ENCODE measurements around the gene CCDC57.
"Not testable (repeated sequence)": the region's sequence is repeated elsewhere in the genome, so short reads cannot be mapped to it uniquely, and the experiment has no call there.

Gene CCDC57

GRCh38 chr17:82175201-82175600 lies 37.4 kb downstream of the CCDC57 start:
- Histone ChIP-seq H3K4me3 (no peak overlapping the region), H3K27ac (no peak overlapping the region)
- no peak for TF ChIP-seq CTCF (IDR thresholded peaks at IDR 0.05)
- no peak for DNase-seq (ENCODE audit: low spot score)

- H3K27ac ChIP-seq; DNase-seq (ENCODE audit: low spot score); H3K4me3 ChIP-seq: not testable (repeated sequence)
Measured at GRCh38 chr17:82174042-82174857, 38.4 kb downstream of the CCDC57 start.

GRCh38 chr17:82173351-82174041 lies 39.1 kb downstream of the CCDC57 start:
- no peak for DNase-seq (ENCODE audit: low spot score)
- no peak overlapping the region for H3K27ac ChIP-seq
- TF ChIP-seq CTCF (IDR thresholded peaks at IDR 0.05): no peak

GRCh38 chr17:82172486-82173160 lies 40.0 kb downstream of the CCDC57 start:
- no peak overlapping the region for H3K27ac ChIP-seq
- DNase-seq (ENCODE audit: low spot score): no peak
- H3K4me3 ChIP-seq: no peak overlapping the region
- TF ChIP-seq CTCF (IDR thresholded peaks at IDR 0.05): no peak

More at GRCh38 chr17:82173351-82174041, 39.1 kb downstream of the CCDC57 start:
- H3K4me3 ChIP-seq: no peak overlapping the region

- no peak for TF ChIP-seq CTCF (IDR thresholded peaks at IDR 0.05)
- DNase-seq (ENCODE audit: low spot score): no peak
- H3K27ac ChIP-seq: no peak overlapping the region
- no peak overlapping the region for H3K4me3 ChIP-seq
Measured at GRCh38 chr17:82171750-82172375, 40.8 kb downstream of the CCDC57 start.

- Histone ChIP-seq H3K4me3 (no peak overlapping the region), H3K27ac (no peak overlapping the region)
- no peak for DNase-seq (ENCODE audit: low spot score)
- no peak for TF ChIP-seq CTCF (IDR thresholded peaks at IDR 0.05)
Measured at GRCh38 chr17:82170412-82170961, 42.2 kb downstream of the CCDC57 start.

- Histone ChIP-seq H3K27ac (no peak overlapping the region), H3K4me3 (no peak overlapping the region)
- no peak for DNase-seq (ENCODE audit: low spot score)
- no peak for TF ChIP-seq CTCF (IDR thresholded peaks at IDR 0.05)
Measured at GRCh38 chr17:82168568-82168967, 44.1 kb downstream of the CCDC57 start.

Data from coronary artery (tissue), 2 donors.